Effector memory CD4-positive, alpha-beta T cell (primary cell): ENCODE results near the gene TRUB1.

Experiments
- DNase-seq, 3 donors: peaks; one replicate each; pipeline ENCODE4 v3.0.0-alpha.2; 2020
- H3K27ac ChIP-seq: 2 replicates; pipeline ENCODE4 v1.7.0; 2013; ENCODE audit warnings: mild to moderate bottlenecking, low read length, moderate library complexity; ENCODE audit not compliant: insufficient read depth, poor library complexity, severe bottlenecking
- H3K27me3 ChIP-seq: replicated peaks from 2 replicates; pipeline ENCODE4 v1.7.0; 2013; ENCODE audit warnings: mild to moderate bottlenecking, low read length; ENCODE audit not compliant: insufficient read depth, control insufficient read depth, poor library complexity, severe bottlenecking
- H3K36me3 ChIP-seq: 2 replicates; pipeline ENCODE4 v1.7.0; 2013; ENCODE audit warnings: mild to moderate bottlenecking, low read length, moderate library complexity; ENCODE audit not compliant: control insufficient read depth, insufficient read depth
- H3K4me1 ChIP-seq: 2 replicates; pipeline ENCODE4 v1.7.0; 2013; ENCODE audit warnings: low read length, mild to moderate bottlenecking; ENCODE audit not compliant: control insufficient read depth, insufficient read depth, poor library complexity, severe bottlenecking
- H3K4me3 ChIP-seq: 2 replicates; pipeline ENCODE4 v1.7.0; 2013; ENCODE audit warnings: low read length, low read depth, mild to moderate bottlenecking; ENCODE audit not compliant: insufficient read depth, poor library complexity, severe bottlenecking
- H3K9me3 ChIP-seq: 2 replicates; pipeline ENCODE4 v1.7.0; 2013; ENCODE audit warnings: mild to moderate bottlenecking, low read length, moderate library complexity; ENCODE audit not compliant: control insufficient read depth

TRUB1 gene

DNA sequence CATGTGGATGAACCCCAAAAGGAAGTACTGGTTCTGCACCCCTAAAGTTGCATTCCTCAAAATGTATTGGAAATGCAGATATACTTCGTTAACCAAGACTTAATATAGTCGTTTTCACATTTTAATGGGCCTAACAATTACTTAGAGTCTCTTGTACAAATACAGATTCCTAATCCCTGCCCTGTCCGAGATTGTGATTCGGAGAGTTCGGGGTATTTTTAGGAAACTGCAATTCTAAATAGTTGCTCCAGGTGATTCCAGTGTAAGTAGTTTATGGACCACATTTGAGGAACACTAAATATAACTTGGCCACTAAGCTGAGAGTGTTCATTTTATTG is 830 bp downstream of the TRUB1 start:
- DNase-seq, result no peak
- peak overlapping the region; percentile 69 for H3K27ac ChIP-seq
- H3K4me3 ChIP-seq, result peak overlapping the region; percentile 91
- no peaks in the 10 kb centered on the region for H3K9me3 ChIP-seq
- H3K36me3 ChIP-seq, result peaks cover 14% of the 10 kb centered on the region
- H3K4me1 ChIP-seq, result peaks cover 7% of the 10 kb centered on the region
- no peaks in the 10 kb centered on the region for H3K27me3 ChIP-seq

DNA sequence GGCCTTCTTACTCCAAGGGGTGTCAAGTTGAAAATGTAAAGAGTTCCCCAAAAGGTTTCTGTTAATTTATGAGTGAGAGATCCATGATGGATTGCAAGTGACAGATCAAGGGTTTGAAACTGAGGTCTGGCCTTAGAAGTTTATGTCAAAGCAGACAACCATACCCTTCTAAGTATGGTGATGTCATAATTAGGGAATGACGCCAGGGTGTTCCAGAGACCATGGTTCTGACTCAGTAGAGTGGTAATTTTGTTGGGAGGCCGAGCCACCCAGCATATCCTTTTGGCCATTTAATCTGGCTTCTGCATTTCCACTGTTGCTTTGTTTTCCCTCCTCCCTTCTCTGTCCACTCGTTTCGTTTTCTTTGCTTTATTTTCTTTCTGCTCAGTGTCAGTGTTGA is 2.7 kb downstream of the TRUB1 start:
- Histone ChIP-seq H3K27me3 (no peaks in the 10 kb centered on the region), H3K9me3 (no peaks in the 10 kb centered on the region), H3K4me3 (no peak overlapping the region), H3K4me1 (peaks cover 7% of the 10 kb centered on the region), H3K27ac (no peak overlapping the region), H3K36me3 (peaks cover 14% of the 10 kb centered on the region)
- no peak for DNase-seq

DNA sequence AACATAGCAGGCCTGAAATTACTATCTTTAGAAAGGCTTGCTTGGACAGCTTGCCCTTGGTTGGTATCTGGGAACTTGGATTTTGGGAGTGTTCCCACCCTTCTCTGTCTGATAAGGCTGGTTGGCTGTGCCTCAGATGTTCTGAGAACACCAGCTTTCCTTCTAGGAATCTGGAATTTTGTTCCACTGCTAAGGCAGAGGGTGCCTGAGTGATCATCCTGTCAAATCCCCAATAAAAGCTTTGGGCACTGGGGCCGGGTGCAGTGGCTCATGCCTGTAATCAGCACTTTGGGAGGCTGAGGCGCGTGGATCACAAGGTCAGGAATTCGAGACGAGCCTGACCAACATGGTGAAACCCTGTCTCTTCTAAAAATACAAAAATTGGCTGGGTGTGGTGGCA is 5.0 kb downstream of the TRUB1 start:
- Histone ChIP-seq H3K4me3 (no peak overlapping the region), H3K9me3 (no peaks in the 10 kb centered on the region), H3K4me1 (peaks cover 7% of the 10 kb centered on the region), H3K27ac (no peak overlapping the region), H3K36me3 (peaks cover 23% of the 10 kb centered on the region), H3K27me3 (no peaks in the 10 kb centered on the region)
- no peak for DNase-seq

DNA sequence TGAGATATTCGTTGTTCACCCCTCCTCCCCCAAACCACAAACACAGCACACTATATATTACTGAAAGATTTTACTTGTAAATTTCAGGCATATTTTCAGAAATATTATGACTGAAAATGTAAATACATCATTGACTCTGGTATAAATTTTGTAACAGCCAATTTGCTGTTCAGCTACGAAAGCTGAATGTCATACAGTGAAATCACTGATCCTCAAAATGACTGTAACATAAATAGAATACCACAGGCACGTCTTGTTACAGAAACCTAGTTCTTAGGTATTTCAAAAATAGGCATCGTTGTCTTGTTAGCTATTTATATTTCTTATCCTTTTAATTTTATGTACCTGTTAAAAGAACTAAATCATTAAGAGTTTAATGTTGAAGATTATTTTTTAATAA is 15.1 kb downstream of the TRUB1 start:
- Histone ChIP-seq H3K36me3 (no peaks in the 10 kb centered on the region), H3K4me3 (no peak overlapping the region), H3K9me3 (no peaks in the 10 kb centered on the region), H3K4me1 (no peaks in the 10 kb centered on the region), H3K27ac (no peak overlapping the region), H3K27me3 (no peaks in the 10 kb centered on the region)
- DNase-seq, result no peak

DNA sequence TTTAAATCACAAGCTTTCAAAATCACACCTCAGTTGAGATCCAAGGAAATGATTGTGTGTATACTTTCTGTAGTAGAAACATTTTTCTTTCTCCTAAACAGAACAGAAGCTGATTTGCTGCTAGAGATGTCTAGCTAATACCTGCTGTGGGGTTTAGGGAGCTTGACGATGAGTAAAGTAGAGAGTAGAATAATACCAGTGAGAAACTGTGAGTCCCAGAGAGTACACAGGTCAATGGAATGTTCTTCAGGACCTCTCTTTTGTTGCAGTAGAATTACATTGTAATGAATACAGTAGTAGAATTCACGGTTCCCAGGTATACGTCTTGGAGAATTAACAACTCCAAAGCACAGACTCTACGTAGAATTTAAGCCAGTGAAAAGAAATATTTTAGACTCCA is 18.0 kb downstream of the TRUB1 start:
- Histone ChIP-seq H3K36me3 (no peaks in the 10 kb centered on the region), H3K4me3 (no peak overlapping the region)

DNA sequence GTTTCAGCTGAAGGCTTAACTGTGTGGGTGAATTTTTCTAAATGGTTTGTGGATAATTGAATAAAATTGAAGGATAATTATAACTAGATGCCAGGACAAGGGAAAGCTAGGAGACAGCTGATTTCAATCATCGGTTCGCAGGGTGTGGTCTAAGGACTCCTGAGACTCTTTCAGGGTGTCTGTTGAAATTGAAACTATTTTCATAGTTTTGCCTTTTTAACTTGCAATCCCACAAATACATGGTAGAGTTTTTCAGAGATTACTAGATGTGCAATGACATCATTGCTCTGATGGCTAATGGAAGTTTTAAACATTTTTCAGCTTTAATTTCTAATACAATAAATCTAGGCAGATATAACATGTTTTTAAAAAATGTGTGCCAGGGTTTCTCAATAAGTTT is 18.5 kb downstream of the TRUB1 start:
- H3K36me3 ChIP-seq, result no peaks in the 10 kb centered on the region
- H3K27ac ChIP-seq, result no peak overlapping the region
- no peaks in the 10 kb centered on the region for H3K4me1 ChIP-seq
- H3K9me3 ChIP-seq, result no peaks in the 10 kb centered on the region
- no peak for DNase-seq
- no peak overlapping the region for H3K4me3 ChIP-seq
- no peaks in the 10 kb centered on the region for H3K27me3 ChIP-seq

More for the DNA sequence above, 18.0 kb downstream of the TRUB1 start:
- Histone ChIP-seq H3K27me3 (no peaks in the 10 kb centered on the region), H3K9me3 (no peaks in the 10 kb centered on the region), H3K4me1 (no peaks in the 10 kb centered on the region), H3K27ac (no peak overlapping the region)
- no peak for DNase-seq

DNA sequence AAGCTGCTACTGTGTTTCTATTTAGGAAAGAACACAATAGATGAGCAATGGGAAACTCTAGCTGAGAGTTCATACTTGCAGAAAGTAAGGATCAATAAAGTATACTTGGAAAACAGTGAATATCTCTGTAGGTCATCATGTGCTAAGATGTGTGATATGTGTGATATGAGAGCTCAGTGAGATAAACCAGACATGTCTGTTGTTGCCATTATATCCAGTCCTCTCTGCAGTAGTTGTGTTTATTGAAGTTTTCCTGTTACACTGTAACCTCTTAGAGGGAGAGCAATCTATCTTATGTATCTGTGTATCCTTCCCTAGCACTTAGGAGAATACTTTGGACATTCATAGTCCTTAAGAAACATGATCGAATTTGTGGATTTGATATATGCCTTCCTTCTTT is 19.1 kb downstream of the TRUB1 start:
- Histone ChIP-seq H3K4me3 (no peak overlapping the region), H3K27ac (no peak overlapping the region), H3K27me3 (no peaks in the 10 kb centered on the region), H3K4me1 (no peaks in the 10 kb centered on the region), H3K9me3 (no peaks in the 10 kb centered on the region), H3K36me3 (no peaks in the 10 kb centered on the region)
- no peak for DNase-seq

DNA sequence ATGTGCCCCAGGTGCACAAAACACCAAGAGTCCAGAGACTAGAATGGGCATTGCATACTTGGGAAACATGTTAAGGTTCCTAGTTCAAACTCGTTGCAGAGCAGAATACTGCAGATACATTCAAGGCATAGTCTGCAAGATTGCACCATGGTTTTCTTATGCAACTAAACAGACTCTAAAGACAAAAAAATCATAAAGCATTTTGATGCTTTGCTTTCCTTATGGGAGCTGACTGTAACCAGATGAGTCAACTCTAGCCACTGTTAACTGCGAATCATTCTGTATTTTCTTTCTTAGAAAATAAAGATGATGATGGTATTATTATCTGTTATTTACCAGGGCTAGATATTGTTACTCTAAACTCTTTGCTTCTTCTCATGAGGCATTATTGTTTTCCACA is 19.7 kb downstream of the TRUB1 start:
- H3K4me1 ChIP-seq, result no peaks in the 10 kb centered on the region
- no peaks in the 10 kb centered on the region for H3K9me3 ChIP-seq
- H3K27ac ChIP-seq, result no peak overlapping the region
- DNase-seq, result no peak
- H3K36me3 ChIP-seq, result no peaks in the 10 kb centered on the region
- no peak overlapping the region for H3K4me3 ChIP-seq
- H3K27me3 ChIP-seq, result no peaks in the 10 kb centered on the region

DNA sequence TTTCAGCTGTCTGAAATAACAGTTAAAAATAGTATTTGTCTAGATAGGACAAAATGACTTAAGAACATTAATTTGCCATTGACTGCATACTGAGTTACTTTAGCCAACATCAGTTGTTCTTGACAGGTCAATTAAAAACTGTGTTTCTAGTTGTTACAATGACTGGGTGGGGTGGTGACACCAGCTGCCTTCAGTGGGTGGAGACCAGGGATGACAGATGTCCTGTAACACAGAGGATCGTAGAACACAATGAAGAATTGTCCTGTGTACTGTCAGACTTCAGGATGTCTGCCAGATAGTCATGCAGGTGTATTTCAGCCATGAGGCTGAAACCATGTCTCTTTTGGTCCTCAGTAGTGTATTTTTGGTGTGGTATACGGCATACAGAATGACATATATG is 24.4 kb downstream of the TRUB1 start:
- Histone ChIP-seq H3K36me3 (no peaks in the 10 kb centered on the region), H3K4me3 (no peak overlapping the region), H3K27ac (no peak overlapping the region), H3K27me3 (no peaks in the 10 kb centered on the region), H3K9me3 (no peaks in the 10 kb centered on the region), H3K4me1 (no peaks in the 10 kb centered on the region)
- DNase-seq, result no peak

DNA sequence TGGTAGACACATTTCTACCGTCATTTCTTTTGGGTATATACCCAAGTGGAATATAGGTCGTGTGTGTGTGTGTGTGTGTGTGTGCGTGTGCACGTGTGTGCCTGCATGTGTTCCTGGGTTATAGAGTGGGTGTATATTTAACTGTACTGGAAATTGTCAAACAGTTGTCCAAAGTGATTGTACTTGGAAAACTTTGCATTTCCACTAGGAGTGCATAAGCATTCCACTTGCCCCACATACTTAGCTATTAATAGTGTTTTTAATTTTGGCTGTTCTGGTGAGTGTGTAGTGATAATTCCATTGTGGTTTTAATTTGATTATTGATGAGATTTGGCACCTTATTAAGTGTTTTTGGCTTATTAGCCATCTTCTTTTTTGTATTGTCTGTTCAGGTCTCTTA is 25.9 kb downstream of the TRUB1 start:
- H3K36me3 ChIP-seq, result no peaks in the 10 kb centered on the region
- H3K27me3 ChIP-seq, result no peaks in the 10 kb centered on the region
- no peaks in the 10 kb centered on the region for H3K4me1 ChIP-seq
- no peaks in the 10 kb centered on the region for H3K9me3 ChIP-seq
- H3K4me3 ChIP-seq, result no peak overlapping the region
- no peak for DNase-seq
- H3K27ac ChIP-seq, result no peak overlapping the region

DNA sequence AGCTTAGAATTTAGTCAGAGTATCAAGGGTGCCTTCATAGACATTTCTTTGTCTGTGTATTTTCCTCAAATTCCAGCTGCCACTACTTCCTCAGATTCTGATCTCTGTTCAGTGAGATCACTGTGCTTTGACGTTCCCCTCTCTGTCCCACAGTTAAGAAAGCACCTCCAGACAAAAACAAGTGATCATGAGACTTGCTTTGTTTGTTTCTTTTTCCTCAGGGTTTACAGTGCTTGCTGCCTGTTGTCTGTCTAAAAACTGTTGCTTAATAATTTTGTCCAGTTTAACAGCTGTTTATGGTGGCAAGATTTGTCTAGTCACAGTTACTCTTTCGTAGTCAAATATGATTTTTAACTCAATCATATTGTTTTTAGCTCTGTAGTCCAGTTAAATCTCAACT is 29.1 kb downstream of the TRUB1 start:
- Histone ChIP-seq H3K36me3 (no peaks in the 10 kb centered on the region), H3K9me3 (no peaks in the 10 kb centered on the region), H3K4me3 (no peak overlapping the region), H3K4me1 (no peaks in the 10 kb centered on the region), H3K27ac (no peak overlapping the region), H3K27me3 (no peaks in the 10 kb centered on the region)
- no peak for DNase-seq
